Stimulated activated CD8-positive, alpha-beta memory T cell treated with anti-CD3 and anti-CD28 coated beads, Interleukin-15, amount 100 ng/mL, for 4 hours (primary cell): ENCODE results near the gene EFEMP2.

Experiments used
- DNase-seq, 2 donors: peaks; one replicate each; pipeline ENCODE4 v3.0.0-alpha.2; 2020; ENCODE audit warnings: low read depth in 2 of 2

Gene EFEMP2

DNA sequence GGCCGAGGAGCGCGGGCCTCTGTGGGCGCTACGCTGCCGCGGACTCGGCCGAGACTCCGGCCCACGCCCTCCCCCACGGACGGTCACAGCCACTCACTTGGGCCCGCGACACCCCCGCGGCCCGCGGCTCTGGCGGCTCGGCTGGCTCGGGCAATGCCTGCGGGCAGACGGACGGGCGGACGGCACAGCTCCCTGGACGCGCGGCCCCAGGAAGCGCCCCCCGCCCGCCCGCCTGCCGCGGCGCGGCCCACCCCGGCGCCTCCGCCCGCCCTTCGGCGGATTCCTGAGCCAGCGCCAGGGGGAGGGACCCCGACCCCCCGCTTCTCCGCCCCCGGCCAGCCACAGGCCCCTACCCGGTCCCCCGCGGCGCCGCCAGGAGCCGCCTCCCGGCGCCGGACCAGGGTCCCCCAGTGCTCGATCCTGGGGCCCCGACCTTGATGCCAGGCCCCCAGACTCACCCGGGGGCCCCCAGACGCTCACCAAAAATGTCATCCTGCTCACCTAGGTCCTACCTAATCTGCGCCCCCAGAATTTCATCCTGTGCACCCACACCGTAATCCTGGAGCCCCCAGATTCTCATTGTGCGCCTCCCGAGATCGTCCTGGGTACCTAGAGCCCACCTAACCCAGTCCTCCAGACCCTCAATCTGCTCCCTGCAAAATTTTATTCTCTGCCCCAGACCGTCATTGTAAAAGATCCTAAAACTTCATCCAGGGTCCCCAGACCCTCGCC lies at the start of gene EFEMP2:
Gene EFEMP2 (minus strand): TSS at position 215 of the 732 bp plus-strand sequence. CDS start 446 bp downstream, outside the sequence.
- DNase-seq = no peak

DNA sequence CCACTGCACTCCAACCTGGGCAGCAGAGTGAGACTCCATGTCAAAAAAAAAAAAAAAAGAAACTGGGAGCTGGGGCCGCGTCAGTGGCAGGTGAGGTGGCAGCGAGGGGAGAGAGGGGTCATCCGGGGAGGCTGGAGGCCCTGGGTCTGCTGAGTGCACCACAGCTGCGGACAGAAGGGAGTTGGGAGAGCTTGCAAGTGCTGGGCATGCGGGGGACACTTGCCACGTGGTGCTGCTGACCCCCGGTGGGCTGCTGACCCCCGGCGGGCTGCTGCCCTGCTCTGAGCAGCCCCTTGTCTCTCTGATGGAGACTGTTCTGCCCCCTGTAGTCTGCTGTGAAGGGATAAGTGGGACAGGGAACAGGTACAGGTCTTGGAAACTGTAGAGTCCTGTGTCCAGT lies 49.3 kb upstream of the EFEMP2 start:
- DNase-seq = no peak

DNA sequence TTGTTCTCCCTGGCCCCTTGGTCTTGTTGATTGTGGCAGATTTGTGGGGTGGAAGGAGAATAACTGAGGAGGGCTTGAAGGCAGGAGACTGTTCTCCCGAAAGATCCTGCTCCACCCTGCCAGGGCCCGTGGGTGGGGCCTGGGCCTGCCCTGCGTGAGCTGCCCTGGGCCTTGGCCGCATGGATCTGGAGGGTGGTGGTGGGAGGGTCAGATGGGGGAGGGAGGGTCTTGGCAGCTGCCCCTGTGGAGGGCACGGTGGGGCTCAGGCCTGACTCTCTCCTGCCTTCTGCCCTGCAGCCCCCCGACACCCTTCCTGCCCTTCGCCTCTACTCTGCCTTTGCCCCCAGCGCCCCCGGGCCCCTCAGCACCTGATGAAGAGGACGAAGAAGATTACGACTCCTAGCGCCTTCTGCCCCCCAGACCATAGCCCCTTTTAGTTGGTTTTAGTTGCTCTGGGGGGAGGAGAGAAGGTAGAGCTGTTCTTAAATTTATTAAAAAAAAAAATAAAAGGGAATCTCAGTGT lies 48.5 kb upstream of the EFEMP2 start:
- no peak for DNase-seq

DNA sequence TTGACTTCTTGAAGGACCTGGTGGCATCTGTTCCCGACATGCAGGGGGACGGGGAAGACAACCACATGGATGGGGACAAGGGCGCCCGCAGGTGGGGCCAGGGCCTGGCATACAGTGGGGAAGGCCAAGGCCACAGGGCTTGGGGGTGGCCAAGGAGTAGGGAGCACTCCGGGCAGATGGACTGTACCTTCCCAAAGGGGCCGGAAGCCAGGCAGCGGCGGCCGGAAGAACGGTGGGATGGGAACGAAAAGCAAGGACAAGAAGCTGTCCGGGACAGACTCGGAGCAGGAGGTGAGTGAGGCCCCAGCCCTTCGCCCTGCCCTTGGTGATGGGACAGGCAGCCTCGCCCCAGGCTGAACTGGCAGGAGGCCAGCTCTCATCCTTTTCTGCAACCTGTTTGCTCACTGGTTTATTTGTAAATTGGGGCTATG lies 47.8 kb upstream of the EFEMP2 start:
- no peak for DNase-seq

DNA sequence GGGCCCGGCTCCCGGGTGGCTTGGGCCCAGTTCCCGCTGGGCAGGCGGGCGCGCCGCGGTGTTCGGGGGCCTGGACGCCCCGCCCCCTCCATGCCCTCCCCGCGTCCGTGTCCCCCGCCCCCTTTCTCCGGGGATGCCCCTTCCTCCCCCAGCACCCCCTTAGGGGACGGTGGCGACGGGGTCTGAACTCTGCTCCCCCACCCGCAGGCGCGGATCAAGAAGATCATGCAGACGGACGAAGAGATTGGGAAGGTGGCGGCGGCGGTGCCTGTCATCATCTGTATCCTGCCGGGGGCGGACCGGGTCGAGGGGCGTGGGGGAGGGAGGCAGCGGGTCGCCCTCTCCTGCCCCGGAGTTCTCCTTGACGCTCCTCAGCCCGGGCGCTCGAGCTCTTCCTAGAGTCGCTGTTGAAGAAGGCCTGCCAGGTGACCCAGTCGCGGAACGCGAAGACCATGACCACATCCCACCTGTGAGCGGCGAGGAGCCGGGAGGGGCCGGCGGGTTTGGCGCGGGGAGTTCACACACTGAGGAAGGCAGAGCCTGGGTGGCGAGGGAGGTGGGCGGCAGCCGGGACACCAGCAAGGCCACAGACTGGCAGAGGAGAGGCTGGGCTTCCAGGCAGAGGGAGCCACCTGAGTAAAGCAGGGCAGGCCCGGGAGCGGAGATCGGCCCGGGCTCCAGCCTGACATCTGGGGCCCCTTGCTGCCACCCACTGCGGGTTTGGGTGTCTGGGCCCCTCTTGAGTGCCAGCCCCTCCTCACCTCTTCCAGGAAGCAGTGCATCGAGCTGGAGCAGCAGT lies 47.2 kb upstream of the EFEMP2 start:
- no peak for DNase-seq

DNA sequence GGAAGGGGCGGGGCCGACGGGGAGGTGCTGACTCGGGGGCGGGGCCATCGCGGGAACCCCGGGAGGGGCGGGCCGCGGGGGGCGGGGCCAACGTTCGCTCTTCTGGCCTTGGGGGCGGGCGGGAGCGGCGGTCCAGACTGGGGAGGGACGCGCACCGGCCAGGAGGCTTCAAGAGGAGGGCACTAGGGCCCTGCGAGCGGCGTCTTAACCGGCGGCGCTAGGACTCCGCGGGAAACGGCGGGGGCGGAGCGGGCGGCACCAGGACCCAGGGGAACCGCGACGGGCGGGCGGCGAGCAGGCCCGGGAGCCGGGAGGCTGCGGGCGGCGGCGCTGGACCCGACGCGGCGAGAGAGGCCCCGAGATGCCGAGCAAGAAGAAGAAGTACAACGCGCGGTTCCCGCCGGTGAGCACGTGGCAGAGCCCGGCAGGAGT lies 46.6 kb upstream of the EFEMP2 start, which contains the start of gene DRAP1:
Gene DRAP1 (plus strand): TSS at position 286 of the 432 bp plus-strand sequence. CDS start 76 bp downstream, at position 362.
- peak; percentile 97 to 99 for DNase-seq

DNA sequence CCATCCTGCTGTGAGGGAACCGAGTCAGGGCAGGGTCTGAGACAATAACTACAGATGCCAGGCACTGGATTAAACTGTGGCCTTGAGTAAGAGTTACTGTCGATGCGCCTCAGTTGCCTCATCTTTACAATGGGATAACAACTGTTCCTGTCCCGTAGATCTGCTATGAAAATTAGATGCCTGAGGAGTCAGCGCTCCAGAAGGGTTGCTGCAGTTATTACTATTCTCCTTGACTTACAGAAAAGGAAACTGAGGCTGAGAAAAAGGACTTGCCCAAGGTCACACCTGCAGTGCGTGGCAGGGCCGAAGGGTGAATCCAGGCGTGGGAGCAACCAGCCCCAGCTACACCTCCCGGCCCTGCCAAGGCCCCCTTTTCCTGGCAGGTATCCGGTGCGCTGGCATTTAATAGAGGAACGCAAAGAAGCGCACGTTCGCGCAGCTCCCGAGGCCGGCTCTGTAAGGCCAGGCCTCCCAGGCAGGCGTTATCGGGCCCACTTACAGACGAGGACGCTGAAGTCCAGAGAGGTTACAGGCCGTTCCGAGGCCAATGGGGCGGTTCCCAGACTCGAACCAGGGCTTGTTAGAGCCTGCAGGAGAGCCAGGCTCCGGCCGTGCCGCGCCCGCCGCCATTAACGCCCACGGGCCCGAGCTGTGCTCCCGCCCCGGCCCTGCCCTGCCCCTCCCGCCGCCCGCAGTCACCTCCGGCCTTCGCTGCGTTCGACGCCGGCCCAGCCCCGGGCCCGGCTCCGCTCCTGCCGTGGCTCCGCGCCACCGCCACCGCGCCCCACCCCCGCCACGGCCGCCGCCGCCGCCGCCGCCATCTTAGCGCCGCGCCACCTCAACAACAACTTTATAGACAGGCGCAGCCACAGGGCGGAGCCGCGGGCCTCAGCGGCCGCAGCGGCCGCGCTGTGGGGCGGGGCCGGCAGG lies 45.9 kb upstream of the EFEMP2 start, which contains the start of gene C11orf68:
Gene C11orf68 (minus strand): TSS at position 852 of the 930 bp plus-strand sequence. CDS start 31 bp downstream, at position 821.
- DNase-seq = no peak

DNA sequence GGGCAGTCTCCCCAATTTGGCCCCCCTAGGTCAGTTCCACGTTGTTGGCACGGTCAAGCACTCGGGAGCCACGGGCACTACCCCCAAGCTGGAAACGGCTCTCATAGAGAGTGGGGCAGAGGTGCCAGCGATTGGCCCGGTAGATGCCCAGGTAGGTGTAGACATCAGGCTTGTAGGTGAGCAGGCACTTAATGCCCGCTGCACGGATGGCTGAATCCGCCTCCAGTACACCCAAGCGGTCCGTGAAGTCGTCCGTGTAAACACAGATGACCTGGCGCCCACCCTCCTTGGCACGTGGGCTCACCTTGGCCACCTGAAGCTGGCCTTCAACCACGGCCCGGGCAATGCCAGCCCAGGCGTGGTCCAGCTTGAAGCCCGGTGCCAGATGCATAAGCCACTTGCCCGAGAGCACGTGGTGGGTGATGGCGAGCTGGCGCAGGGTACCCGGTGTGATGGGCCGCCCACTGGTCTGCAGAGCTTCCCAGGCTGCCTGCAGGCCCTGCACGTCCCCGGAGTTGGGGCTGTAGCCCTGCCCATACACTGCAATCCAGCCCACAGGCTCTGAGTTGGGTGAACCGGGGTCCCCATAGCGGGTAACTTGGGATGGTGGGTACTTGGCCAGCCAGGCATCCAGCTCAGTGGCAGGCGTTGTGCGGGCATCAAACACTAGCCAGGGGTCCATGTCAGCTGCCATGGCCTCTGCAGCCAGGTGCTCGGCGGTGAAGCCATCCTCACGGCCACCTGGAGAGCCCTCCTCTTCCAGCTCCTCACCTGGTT lies 45.0 kb upstream of the EFEMP2 start:
- DNase-seq = no peak

DNA sequence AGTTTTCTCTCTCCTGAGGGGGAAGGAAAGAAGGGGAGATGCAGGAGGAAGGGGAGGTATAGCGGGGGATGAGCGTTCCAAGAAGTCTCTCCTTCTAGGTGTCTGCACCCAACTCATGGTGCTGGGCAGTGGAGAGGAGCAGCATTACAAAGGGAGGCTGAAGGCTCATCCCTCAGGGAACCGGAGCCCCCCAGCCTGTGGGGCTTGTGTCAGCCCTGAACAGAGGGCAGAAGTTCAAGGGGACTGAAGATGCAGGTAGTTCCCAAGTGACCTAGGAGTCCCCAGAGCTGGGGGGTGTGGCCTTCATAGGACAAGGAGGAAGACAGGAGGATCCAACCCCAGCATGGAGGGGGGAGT lies 44.5 kb upstream of the EFEMP2 start:
- DNase-seq = no peak

DNA sequence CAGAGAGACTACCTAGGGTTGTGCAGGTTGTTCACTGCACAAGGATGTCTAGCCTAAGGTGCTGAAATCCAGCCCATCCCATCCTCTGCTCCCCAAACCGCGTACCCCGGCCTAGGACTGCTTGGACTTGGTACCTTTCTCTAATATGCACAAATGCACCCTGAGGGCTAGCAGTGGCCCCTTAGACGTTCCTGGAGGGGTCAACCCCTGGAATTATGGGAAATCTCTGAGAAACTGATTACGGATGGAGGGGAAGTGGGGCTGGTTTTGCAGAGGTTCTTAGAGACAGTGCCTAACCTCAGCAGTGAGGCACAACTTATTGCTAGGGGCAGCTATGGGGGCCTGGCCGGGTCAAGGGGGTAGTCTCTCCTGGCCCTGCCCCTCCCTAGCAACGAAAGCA lies 43.8 kb upstream of the EFEMP2 start:
- no peak for DNase-seq

DNA sequence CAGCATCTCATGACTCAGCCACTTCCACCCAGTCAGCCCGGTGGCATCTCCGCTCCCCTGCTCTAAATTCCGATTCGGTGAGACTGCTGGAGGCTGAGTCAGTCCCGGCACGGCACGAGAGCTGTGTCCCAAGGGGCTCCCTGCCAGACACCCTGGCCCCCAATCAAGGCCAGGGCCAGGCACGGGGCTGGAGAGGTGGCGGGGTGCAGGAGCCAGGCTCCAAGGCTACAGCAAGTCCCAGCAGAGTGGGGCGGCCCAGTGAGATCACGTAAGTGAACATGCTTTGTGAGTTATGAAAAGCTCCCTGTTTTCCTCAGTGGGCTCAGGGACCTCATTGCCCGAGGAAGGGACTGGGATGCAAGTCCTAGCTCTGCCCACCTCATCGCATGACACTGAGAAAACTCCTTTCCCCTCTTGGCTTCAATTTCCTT lies 43.2 kb upstream of the EFEMP2 start:
- no peak for DNase-seq

DNA sequence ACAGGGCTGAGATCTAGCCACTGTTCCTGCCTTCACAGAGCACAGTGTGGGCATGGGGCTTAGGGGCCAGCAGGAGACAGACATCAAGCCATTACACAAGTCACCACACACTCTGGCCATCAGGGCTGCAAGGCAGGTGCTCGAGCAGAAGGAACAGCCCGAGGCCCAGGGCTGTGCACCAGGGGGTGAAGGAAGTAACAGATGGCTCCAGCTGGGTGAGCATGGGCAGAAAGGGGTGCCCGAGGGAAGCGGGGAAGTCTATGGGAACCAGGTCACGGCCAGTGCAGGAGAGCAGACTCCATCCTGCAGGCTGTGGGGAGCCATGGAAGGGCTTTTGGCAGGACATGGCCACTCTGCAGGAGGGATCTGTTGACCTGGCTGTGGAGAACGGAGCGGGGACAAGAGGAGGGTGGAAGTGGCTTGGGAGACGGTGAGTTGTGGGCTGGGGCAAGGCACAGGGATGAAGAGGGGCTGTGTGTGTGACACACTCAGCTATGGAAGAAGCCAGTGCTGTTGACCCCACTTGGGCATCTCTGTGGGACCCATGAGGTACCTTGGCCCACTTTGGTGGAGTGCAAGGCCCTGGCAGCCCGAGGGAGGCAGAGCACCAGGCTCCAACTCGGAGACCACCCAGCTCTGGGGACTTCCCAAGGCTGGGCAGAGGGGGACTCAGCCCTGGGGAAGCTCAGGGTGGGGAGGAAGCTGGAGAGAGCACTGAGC lies 42.7 kb upstream of the EFEMP2 start:
- DNase-seq = no peak

DNA sequence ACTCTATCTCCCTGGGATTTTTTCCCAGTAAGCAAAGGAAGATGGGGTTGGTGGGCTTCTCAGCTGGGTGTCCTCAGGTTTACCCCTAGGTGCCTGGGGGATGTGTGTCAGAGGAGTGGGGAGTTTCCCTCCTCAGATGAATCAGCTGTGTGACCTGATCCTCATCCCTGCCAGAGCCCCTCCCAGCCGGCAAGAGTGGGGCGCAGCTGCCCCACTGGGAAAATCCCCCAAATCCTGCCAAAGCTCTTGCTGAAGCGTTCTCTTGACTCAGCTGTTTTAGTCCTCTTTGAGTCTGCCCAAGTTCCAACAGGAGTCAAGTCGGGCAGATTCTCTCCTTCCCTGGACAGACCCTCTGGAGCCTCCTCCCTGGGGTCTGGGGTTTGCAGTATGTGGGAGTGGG lies 40.2 kb upstream of the EFEMP2 start:
- DNase-seq = no peak

DNA sequence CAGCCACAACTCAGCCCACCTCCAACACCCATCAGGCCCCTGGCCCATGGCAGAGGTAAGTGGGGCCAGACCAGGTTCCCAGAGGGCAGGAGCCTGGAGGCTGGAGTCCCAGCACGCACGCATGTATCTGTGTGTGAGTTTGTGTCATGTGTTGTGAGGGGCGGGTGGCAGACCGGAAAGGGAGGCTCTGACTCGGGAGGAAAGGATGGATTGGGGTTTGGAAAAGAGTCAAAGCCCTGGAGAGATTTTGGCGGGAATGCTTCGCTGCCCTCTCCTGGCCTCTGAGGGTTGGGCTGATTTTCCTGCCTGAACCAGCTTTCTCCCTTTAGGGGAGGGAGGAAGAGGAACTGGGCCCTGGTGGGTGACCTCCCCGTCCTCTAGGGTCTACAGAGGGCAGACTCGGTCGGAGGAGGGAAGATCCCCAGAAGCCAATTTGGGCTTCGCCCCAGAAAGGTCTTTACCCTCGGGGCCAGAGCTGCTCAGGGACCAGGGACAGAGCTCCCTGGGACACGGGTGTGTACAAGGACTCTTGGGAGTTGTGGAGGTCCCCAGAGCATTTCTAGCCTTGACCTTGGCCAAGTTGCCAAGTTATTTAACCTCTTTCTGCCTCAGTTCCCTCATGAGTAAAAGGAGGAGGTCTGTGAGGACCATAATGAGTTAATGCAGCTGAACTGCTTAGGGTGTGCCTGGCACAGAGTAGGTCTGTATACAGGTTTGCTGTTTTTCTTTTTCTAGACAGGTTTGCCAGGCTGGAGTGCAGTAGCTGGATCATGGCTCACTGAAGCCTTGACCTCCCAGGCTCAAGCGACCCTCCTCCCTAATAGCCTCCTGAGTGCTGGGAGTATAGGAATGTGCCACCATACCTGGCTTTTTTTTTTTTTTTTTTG lies 39.3 kb upstream of the EFEMP2 start:
- DNase-seq = no peak

DNA sequence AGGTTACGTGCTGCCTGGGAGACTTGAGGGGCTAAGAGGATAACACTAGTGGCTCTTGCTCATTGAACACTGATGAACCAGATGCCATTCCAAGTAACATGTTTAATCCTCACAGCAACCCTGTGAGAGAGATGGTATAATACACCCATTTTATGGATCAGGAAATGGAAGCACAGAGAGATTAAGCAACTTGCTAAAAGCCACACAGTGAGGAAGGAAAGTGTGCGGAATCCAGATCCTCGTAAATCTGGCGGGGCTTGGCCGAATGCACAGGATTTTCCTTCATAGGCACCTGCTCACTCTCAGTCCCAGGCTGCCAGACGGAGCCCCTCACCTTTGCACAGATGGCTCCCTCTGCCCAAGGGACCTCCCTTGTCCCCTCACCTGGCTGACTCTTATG lies 35.3 kb upstream of the EFEMP2 start:
- DNase-seq = no peak

DNA sequence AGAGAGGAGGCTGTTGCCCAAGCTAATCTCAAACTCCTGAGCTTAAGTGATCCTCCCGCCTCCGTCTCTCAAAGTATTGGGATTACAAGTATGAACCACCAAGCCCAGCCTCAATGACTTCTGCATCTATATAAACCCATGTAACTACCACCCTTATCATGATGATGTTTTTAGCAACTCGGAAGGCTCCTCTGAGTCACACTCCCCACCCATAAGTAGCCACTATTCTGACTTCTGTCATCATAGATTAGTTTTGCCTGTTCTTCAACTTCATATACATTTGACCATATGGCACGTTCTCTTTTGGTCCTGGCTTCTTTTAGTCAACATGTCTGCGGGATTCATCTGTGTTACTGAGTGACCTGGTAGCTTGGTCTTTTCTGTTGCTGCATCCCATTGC lies 34.0 kb upstream of the EFEMP2 start:
- no peak for DNase-seq

DNA sequence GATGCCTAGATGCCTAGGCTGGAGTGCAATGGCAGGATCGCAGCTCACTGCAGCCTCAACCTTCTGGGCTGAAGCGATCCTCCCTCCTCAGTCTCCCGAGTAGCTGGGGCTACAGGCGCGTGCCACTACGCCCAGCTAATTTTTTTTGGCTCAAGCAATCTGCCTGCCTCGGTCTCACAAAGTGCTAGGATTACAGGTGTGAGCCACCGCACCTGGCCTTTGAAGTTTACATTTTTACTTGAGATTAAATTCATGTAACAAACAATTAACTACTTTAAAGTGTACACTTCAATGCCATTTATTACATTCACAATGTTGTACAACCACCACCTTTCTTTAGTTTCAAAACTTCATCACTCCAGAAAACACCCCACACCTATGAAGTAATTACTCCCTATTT lies 31.1 kb upstream of the EFEMP2 start:
- DNase-seq = no peak

DNA sequence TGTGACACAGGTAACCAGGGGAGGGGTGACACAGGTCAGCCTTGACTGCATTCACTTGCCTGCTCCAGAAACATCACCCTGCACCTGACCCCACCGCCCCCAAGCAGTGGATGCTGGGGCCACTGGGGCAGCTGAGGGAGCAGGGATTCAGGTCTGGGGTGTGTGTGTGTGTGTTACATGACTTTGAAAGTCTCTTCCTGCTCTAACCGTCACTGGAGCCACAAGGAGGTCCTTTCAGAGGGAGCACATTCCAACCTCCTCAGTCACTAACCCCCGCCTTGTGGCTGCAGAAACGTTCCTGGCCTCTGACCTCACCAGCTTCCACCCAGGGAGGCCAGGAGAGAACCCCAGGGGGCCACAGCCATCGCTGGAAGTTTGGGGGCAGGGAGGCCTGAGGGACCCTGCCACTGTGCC lies 30.5 kb upstream of the EFEMP2 start:
- DNase-seq = no peak

DNA sequence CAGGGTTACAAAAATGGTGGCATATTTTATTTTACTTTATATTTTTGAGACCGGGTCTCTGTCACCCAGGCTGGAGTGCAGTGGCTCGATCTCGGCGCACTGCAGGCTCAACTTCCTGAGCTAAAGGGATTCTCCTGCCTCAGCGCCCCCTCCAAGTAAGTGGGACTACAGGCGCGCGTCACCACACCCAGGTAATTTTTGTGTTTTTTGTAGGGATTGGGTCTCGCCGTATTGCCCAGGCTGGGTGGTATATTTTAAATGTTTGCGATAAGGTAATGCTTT lies 28.2 kb upstream of the EFEMP2 start:
- no peak for DNase-seq
